Endothelial cell of umbilical vein (primary cell): ENCODE data around the gene GLIPR1L2. TPM values are rescaled to one million over a fixed set of nuclear protein-coding genes. Genes with fewer than 3 reads are reported as not detected.

Source experiments
- BruUV-seq: library from RNA; stranded (reverse); fragments of 400-500 nt; replicated peaks from 2 replicates; lab custom pipeline; 2021; lab: Mats Ljungman, UMichigan
- CTCF ChIA-PET: fragments of 300-600, 350-600 bp; sonication (Branson Sonifier 250); formaldehyde crosslinking; loops from one replicate; lab custom pipeline; 2021; ENCODE audit warnings: antibody characterized with exemption, inconsistent platforms; lab: Charles Lee
- POLR2A ChIA-PET: fragments of 300-600, 350-600 bp; sonication (Branson Sonifier 250); formaldehyde crosslinking; loops from one replicate; lab custom pipeline; 2021; ENCODE audit warnings: antibody characterized with exemption, inconsistent platforms; lab: Charles Lee
- DNase-seq: peaks from one replicate; pipeline ENCODE4 v3.0.0-alpha.2; 2011; ENCODE audit warnings: low read depth, low spot score
- FAIRE-seq: peaks from 2 replicates; lab custom pipeline; 2011; peaks lifted over from hg19 to GRCh38; lab: Jason Lieb, UNC
- H2AFZ ChIP-seq: 2 replicates; pipeline ENCODE4 v1.6.0; 2012; ENCODE audit warnings: low read depth, low read length, control low read depth, inconsistent platforms
- H3K27ac ChIP-seq: 2 replicates; pipeline ENCODE4 v1.5.1; 2011; ENCODE audit warnings: low read depth, mild to moderate bottlenecking, control low read depth, low read length, moderate library complexity; ENCODE audit not compliant: insufficient read depth
- H3K27me3 ChIP-seq, 2 experiments: 2 replicates each; pipeline versions ENCODE4 v1.6.0 to v1.6.1; 2011; ENCODE audit warnings: low read length in 2 of 2, mixed read lengths in 1 of 2; ENCODE audit not compliant: control insufficient read depth in 2 of 2, insufficient read depth in 2 of 2
- H3K36me3 ChIP-seq, 2 experiments: 2 replicates in 1 of 2; 3 replicates in 1 of 2; pipeline ENCODE4 v1.5.1; 2011; ENCODE audit warnings: low read length in 2 of 2, mild to moderate bottlenecking in 1 of 2, moderate library complexity in 1 of 2; ENCODE audit not compliant: control insufficient read depth in 2 of 2, insufficient read depth in 2 of 2; ENCODE audit errors: extremely low read depth in 1 of 2
- H3K4me1 ChIP-seq: 3 replicates; pipeline ENCODE4 v1.5.1; 2011; ENCODE audit warnings: mild to moderate bottlenecking, low read length; ENCODE audit not compliant: control insufficient read depth, insufficient read depth; ENCODE audit errors: extremely low read depth
- H3K4me2 ChIP-seq: 2 replicates; pipeline ENCODE4 v1.6.1; 2011; ENCODE audit warnings: low read length, control low read depth, mixed read lengths; ENCODE audit not compliant: insufficient read depth
- H3K4me3 ChIP-seq, 3 experiments: fragments of 200-600 bp in 1 of 3; sonication (generic), shearing (Covaris generic) in 1 of 3; replicated peaks in 1 of 3; 2 replicates each; pipeline ENCODE4 v1.5.1; 2011 to 2016; ENCODE audit warnings: control low read depth in 3 of 3, low read length in 3 of 3, mild to moderate bottlenecking in 2 of 3, inconsistent platforms in 1 of 3, low read depth in 1 of 3, moderate library complexity in 1 of 3; ENCODE audit not compliant: insufficient read depth in 1 of 3
- H3K79me2 ChIP-seq: 2 replicates; pipeline ENCODE4 v1.6.0; 2012; ENCODE audit warnings: low read length, inconsistent platforms; ENCODE audit not compliant: control insufficient read depth, insufficient read depth
- H3K9ac ChIP-seq: replicated peaks from 2 replicates; pipeline ENCODE3; 2011; ENCODE audit warnings: low read length, control low read depth; ENCODE audit not compliant: insufficient read depth; ENCODE audit errors: extremely low read depth
- H3K9me1 ChIP-seq: replicated peaks from 3 replicates; pipeline ENCODE4 v1.6.0; 2011; ENCODE audit warnings: mild to moderate bottlenecking, low read length; ENCODE audit not compliant: control insufficient read depth, insufficient read depth; ENCODE audit errors: extremely low read depth
- H3K9me3 ChIP-seq: replicated peaks from 2 replicates; pipeline ENCODE4 v1.5.1; 2012; ENCODE audit warnings: low read length, inconsistent platforms; ENCODE audit not compliant: control insufficient read depth, insufficient read depth
- H4K20me1 ChIP-seq: replicated peaks from 2 replicates; pipeline ENCODE3; 2011; ENCODE audit warnings: mild to moderate bottlenecking, low read length; ENCODE audit not compliant: control insufficient read depth, insufficient read depth; ENCODE audit errors: extremely low read depth
- CTCF ChIP-seq, 2 donors: IDR thresholded peaks; 1 replicate in 1 of 2; 2 replicates in 1 of 2; pipeline ENCODE4 v1.5.1; 2011; ENCODE audit warnings: low read length in 2 of 2, mild to moderate bottlenecking in 2 of 2, moderate library complexity in 2 of 2, control low read depth in 1 of 2, inconsistent platforms in 1 of 2, low read depth in 1 of 2; ENCODE audit not compliant: insufficient read depth in 1 of 2; ENCODE audit errors: extremely low read depth in 1 of 2
- EZH2 ChIP-seq: IDR thresholded peaks from 2 replicates; pipeline ENCODE4 v1.6.1; 2012; ENCODE audit warnings: borderline replicate concordance, low read depth, mild to moderate bottlenecking, moderate library complexity, low read length, inconsistent platforms; ENCODE audit not compliant: severe bottlenecking
- GATA2 ChIP-seq: IDR thresholded peaks from 2 replicates; pipeline ENCODE4 v1.7.0; 2011; ENCODE audit warnings: low read depth, mild to moderate bottlenecking, moderate library complexity, mixed read lengths, low read length; ENCODE audit not compliant: insufficient read length, insufficient read depth
- JUN ChIP-seq: IDR thresholded peaks from 2 replicates; pipeline ENCODE4 v1.6.1; 2011; ENCODE audit warnings: borderline replicate concordance, low read depth; ENCODE audit not compliant: insufficient read length, insufficient read depth
- MAX ChIP-seq: IDR thresholded peaks from 2 replicates; pipeline ENCODE4 v1.6.1; 2011; ENCODE audit not compliant: insufficient read depth, insufficient read length
- MYC ChIP-seq: IDR thresholded peaks from one replicate; pipeline ENCODE4 v1.6.1; 2011; ENCODE audit warnings: mild to moderate bottlenecking, low read depth, low read length
- POLR2A ChIP-seq: IDR thresholded peaks from 2 replicates; pipeline ENCODE4 v1.6.1; 2012; ENCODE audit warnings: low read depth, mild to moderate bottlenecking, control low read depth, low read length
- POLR2AphosphoS5 ChIP-seq: IDR thresholded peaks from 2 replicates; pipeline ENCODE4 v1.6.1; 2012; ENCODE audit warnings: low read depth, mild to moderate bottlenecking, control low read depth, low read length, moderate library complexity; ENCODE audit not compliant: insufficient read depth
- dilution Hi-C: fragments of 300-500 bp; cut with MboI; formaldehyde crosslinking; loops from one replicate; pipeline ENCODE4 v1.15.0; 2019; ENCODE audit warnings: low sequenced_read_pairs; ENCODE audit not compliant: extremely low pct_ligation_motif_present
- intact Hi-C: fragments of 100-400 bp; cut with micrococcal nuclease; formaldehyde crosslinking; loops from one replicate; pipeline ENCODE4 v1.10.0; 2022
- polyA plus RNA-seq, 4 experiments: library from polyadenylated mRNA; depleted of rRNA in 3 of 4; stranded (reverse) in 3 of 4; unstranded in 1 of 4; fragments of >200 nt; gene quantifications; 2 replicates each; pipeline versions ENCODE4 v1.2.1 to v1.2.3, GENCODE V29; 2011 to 2012; ENCODE audit warnings: missing spikeins in 1 of 4
- total RNA-seq: library from RNA; stranded (reverse); gene quantifications from 2 replicates; pipeline ENCODE4 v1.2.3, GENCODE V29; 2021

GLIPR1L2 gene
- total and polyA plus RNA-seq, 2 donors (not counting 3 experiments of a cell fraction or from before 2014, with no cell fraction given) = 0.07 TPM; not detected in 1

GRCh38 chr12:75350413-75350812 is 40.5 kb upstream of the GLIPR1L2 start:
- H3K4me3 ChIP-seq = no peak overlapping the region
- no peaks in the 10 kb centered on the region for H3K79me2 ChIP-seq
- H3K36me3 ChIP-seq = no peaks in the 10 kb centered on the region
- FAIRE-seq = no peak
- BruUV-seq = no TSS peak
- POLR2A ChIA-PET = no interaction called here
- no peaks in the 10 kb centered on the region for H3K9me3 ChIP-seq
- TF ChIP-seq POLR2AphosphoS5 = no peak
- TF ChIP-seq JUN = no peak
- no peak for TF ChIP-seq MYC
- TF ChIP-seq EZH2 = no peak
- no peak for TF ChIP-seq GATA2
- TF ChIP-seq POLR2A = no peak
- no peak for TF ChIP-seq MAX
- no peak for TF ChIP-seq CTCF (IDR thresholded peaks at IDR 0.05; ENCODE audit: extremely low read depth in 1 of 2, insufficient read depth in 1 of 2, low read depth in 1 of 2, low read length in 2 of 2)
- dilution Hi-C loops = no loop called here
- no peak overlapping the region for H3K4me2 ChIP-seq
- no peak overlapping the region for H3K27ac ChIP-seq
- H3K9me1 ChIP-seq = no peaks in the 10 kb centered on the region
- no peaks in the 10 kb centered on the region for H3K27me3 ChIP-seq
- no peak overlapping the region for H2AFZ ChIP-seq
- no peaks in the 10 kb centered on the region for H3K4me1 ChIP-seq
- no peak overlapping the region for H3K9ac ChIP-seq
- intact Hi-C loops = no loop called here
- no peaks in the 10 kb centered on the region for H4K20me1 ChIP-seq
- CTCF ChIA-PET = no interaction called here
- DNase-seq = no peak
